HCT116 (cell line): ENCODE measurements around the gene SMIM35. TPM values are rescaled to one million over a fixed set of nuclear protein-coding genes. Genes with fewer than 3 reads are reported as not detected.

Experiments used
- ATAC-seq: fragments of 200-7000 bp; cut with Tn5 transposase; 2 replicates; pipeline ENCODE4 v1.9.1; 2020; ENCODE audit warnings: mild to moderate bottlenecking, moderate library complexity
- BruUV-seq: library from RNA; stranded (reverse); fragments of 400-500 nt; replicated peaks from 2 replicates; lab custom pipeline; 2021; lab: Mats Ljungman, UMichigan
- CTCF ChIA-PET: fragments of 300-600 bp; sonication (Branson Sonifier 250); formaldehyde crosslinking; loops from one replicate; lab custom pipeline; 2021; ENCODE audit warnings: antibody characterized with exemption; lab: Charles Lee
- POLR2A ChIA-PET: fragments of 300-600, 350-600 bp; sonication (Branson Sonifier 250); formaldehyde crosslinking; loops from one replicate; lab custom pipeline; 2021; ENCODE audit warnings: antibody characterized with exemption; lab: Charles Lee
- RAD21 ChIA-PET, 2 experiments: fragments of 300-600 bp; sonication (Branson Sonifier 250); formaldehyde crosslinking; loops; one replicate each; lab custom pipeline; 2023; ENCODE audit warnings: low total read pairs in 2 of 2; ENCODE audit not compliant: uncharacterized antibody in 2 of 2, unreplicated experiment in 2 of 2, low non-redundant PET in 1 of 2; lab: Charles Lee
- DNase-seq: peaks from one replicate; pipeline ENCODE4 v3.0.0-alpha.2; 2010; ENCODE audit warnings: low read depth, low spot score
- H2AFZ ChIP-seq: fragments of 200-600 bp; shearing (Covaris generic), sonication (generic); 2 replicates; pipeline ENCODE4 v1.6.1; 2017; ENCODE audit warnings: low read depth, mixed run types, mixed read lengths, antibody characterized with exemption, low read length; ENCODE audit not compliant: poor library complexity, severe bottlenecking
- H3K27ac ChIP-seq: 2 replicates; pipeline ENCODE4 v1.5.1; 2012; ENCODE audit warnings: low read depth, low read length
- H3K27me3 ChIP-seq: fragments of 200-600 bp; sonication (generic); 2 replicates; pipeline ENCODE4 v1.6.1; 2016; ENCODE audit warnings: mixed run types, low read length, mixed read lengths; ENCODE audit not compliant: insufficient read depth
- H3K36me3 ChIP-seq, 2 experiments: fragments of 200-500 bp in 1 of 2; fragments of 200-600 bp in 1 of 2; sonication (Bioruptor generic) in 1 of 2; sonication (generic) in 1 of 2; 2 replicates each; pipeline versions ENCODE4 v1.5.1 to v1.6.1; 2014 to 2016; ENCODE audit warnings: low read length in 2 of 2, inconsistent platforms in 1 of 2, mixed read lengths in 1 of 2, mixed run types in 1 of 2; ENCODE audit not compliant: insufficient read depth in 2 of 2, control insufficient read depth in 1 of 2
- H3K4me1 ChIP-seq, 2 experiments: fragments of 200-600 bp in 1 of 2; sonication (generic) in 1 of 2; 2 replicates each; pipeline versions ENCODE4 v1.5.1 to v1.6.1; 2012 to 2017; ENCODE audit warnings: low read length in 2 of 2, inconsistent platforms in 1 of 2, mild to moderate bottlenecking in 1 of 2, mixed read lengths in 1 of 2, mixed run types in 1 of 2, moderate library complexity in 1 of 2; ENCODE audit not compliant: insufficient read depth in 2 of 2, control insufficient read depth in 1 of 2
- H3K4me2 ChIP-seq: fragments of 200-600 bp; sonication (generic); 2 replicates; pipeline ENCODE4 v1.6.1; 2017; ENCODE audit warnings: mixed run types, low read length, mixed read lengths
- H3K4me3 ChIP-seq, 2 experiments: fragments of 200-600 bp in 1 of 2; sonication (generic) in 1 of 2; replicated peaks in 1 of 2; 2 replicates each; pipeline ENCODE4 v1.5.1; 2011 to 2016; ENCODE audit warnings: low read length in 2 of 2, control low read depth in 1 of 2, low read depth in 1 of 2, mild to moderate bottlenecking in 1 of 2, mixed read lengths in 1 of 2, mixed run types in 1 of 2
- H3K79me2 ChIP-seq: fragments of 200-600 bp; sonication (generic); 2 replicates; pipeline ENCODE4 v1.6.1; 2017; ENCODE audit warnings: mild to moderate bottlenecking, mixed run types, low read length, moderate library complexity, mixed read lengths; ENCODE audit not compliant: insufficient read depth
- H3K9ac ChIP-seq: fragments of 200-600 bp; sonication (generic); 2 replicates; pipeline ENCODE4 v1.6.1; 2016; ENCODE audit warnings: low read length, mixed read lengths
- H3K9me2 ChIP-seq: fragments of 200-600 bp; sonication (generic), shearing (Covaris generic); 2 replicates; pipeline ENCODE4 v1.6.1; 2017; ENCODE audit warnings: mixed run types, mild to moderate bottlenecking, moderate library complexity; ENCODE audit not compliant: insufficient read depth
- H3K9me3 ChIP-seq, 2 experiments: fragments of 200-500 bp in 1 of 2; fragments of 200-600 bp in 1 of 2; sonication (Bioruptor generic) in 1 of 2; sonication (generic) in 1 of 2; 2 replicates each; pipeline ENCODE4 v1.6.1; 2014 to 2017; ENCODE audit warnings: low read length in 2 of 2, mixed read lengths in 2 of 2, inconsistent platforms in 1 of 2, low read depth in 1 of 2, mild to moderate bottlenecking in 1 of 2, mixed run types in 1 of 2, moderate library complexity in 1 of 2; ENCODE audit not compliant: control insufficient read depth in 1 of 2, insufficient read depth in 1 of 2
- H4K20me1 ChIP-seq: fragments of 200-600 bp; sonication (generic), shearing (Covaris generic); 2 replicates; pipeline ENCODE4 v1.6.1; 2017; ENCODE audit warnings: mixed run types, mild to moderate bottlenecking, moderate library complexity; ENCODE audit not compliant: insufficient read depth
- EGR1 ChIP-seq: IDR thresholded peaks from 2 replicates; pipeline ENCODE4 v1.6.1; 2012; ENCODE audit warnings: low read depth
- ELF1 ChIP-seq: IDR thresholded peaks from 2 replicates; pipeline ENCODE4 v1.6.1; 2012; ENCODE audit warnings: low read depth, borderline replicate concordance
- EZH2 ChIP-seq: fragments of 200-600 bp; sonication (generic); IDR thresholded peaks from 2 replicates; pipeline ENCODE4 v1.6.1; 2017; ENCODE audit warnings: antibody characterized with exemption, mixed run types
- FOSL1 ChIP-seq: IDR thresholded peaks from 2 replicates; pipeline ENCODE4 v1.6.1; 2012; ENCODE audit warnings: low read depth
- POLR2A ChIP-seq: IDR thresholded peaks from 2 replicates; pipeline ENCODE4 v1.7.0; 2011; ENCODE audit warnings: borderline replicate concordance; ENCODE audit not compliant: insufficient read depth, insufficient read length; ENCODE audit errors: extremely low read depth
- RAD21 ChIP-seq: IDR thresholded peaks from 2 replicates; pipeline ENCODE4 v1.6.1; 2012; ENCODE audit warnings: low read depth, mild to moderate bottlenecking
- SRF ChIP-seq: IDR thresholded peaks from 2 replicates; pipeline ENCODE4 v1.6.1; 2012; ENCODE audit warnings: low read depth
- intact Hi-C: fragments of 100-400 bp; cut with micrococcal nuclease; formaldehyde crosslinking; loops from 2 replicates; pipeline ENCODE4 v1.10.0; 2022
- total RNA-seq: library from RNA; stranded (reverse); gene quantifications from one replicate; pipeline ENCODE4 v1.2.1, GENCODE V29; 2021; ENCODE audit not compliant: unreplicated experiment
- TF ChIP-seq, protein P1 (sequence below): IDR thresholded peaks from 2 replicates; pipeline ENCODE4 v1.6.1; 2012
- TF ChIP-seq, protein P2 (sequence below): IDR thresholded peaks from 2 replicates; pipeline ENCODE4 v1.6.1; 2012; ENCODE audit warnings: low read depth

Gene SMIM35
- total RNA-seq, 1 experiment from 2014 or later, result not detected

DNA sequence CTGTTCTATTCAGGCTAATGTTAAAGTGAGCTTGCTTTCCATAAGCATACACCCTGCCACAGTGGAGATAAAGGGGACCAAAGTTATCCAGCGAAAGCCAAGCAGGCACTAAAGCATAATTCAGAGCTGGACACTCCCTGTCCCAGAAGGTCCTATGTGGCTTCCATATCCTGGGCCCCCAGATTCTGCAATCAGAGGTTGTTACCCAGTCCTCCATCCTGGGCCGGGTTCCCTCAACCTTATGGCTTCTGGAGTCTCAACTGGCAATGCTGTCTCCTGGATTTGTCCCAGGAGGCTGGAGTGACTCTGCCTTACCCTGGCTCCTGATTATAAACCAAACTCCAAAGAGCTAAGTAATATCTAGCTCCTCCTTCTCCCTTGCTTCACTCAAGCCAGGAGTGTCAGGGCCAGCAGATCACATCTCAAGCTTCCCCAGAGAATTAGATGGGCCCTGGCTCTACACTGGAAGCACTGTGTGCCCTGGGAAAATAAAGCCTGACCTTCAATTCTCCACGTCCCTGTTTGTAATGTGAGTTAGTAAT is 14.0 kb upstream of the SMIM35 start:
- TF ChIP-seq POLR2A (no peak), EGR1 (no peak), FOSL1 (no peak), EZH2 (no peak), ELF1 (no peak), SRF (no peak), RAD21 (no peak)
- TF ChIP-seq, protein P1, sequence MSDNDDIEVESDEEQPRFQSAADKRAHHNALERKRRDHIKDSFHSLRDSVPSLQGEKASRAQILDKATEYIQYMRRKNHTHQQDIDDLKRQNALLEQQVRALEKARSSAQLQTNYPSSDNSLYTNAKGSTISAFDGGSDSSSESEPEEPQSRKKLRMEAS, result no peak
- TF ChIP-seq, protein P2, sequence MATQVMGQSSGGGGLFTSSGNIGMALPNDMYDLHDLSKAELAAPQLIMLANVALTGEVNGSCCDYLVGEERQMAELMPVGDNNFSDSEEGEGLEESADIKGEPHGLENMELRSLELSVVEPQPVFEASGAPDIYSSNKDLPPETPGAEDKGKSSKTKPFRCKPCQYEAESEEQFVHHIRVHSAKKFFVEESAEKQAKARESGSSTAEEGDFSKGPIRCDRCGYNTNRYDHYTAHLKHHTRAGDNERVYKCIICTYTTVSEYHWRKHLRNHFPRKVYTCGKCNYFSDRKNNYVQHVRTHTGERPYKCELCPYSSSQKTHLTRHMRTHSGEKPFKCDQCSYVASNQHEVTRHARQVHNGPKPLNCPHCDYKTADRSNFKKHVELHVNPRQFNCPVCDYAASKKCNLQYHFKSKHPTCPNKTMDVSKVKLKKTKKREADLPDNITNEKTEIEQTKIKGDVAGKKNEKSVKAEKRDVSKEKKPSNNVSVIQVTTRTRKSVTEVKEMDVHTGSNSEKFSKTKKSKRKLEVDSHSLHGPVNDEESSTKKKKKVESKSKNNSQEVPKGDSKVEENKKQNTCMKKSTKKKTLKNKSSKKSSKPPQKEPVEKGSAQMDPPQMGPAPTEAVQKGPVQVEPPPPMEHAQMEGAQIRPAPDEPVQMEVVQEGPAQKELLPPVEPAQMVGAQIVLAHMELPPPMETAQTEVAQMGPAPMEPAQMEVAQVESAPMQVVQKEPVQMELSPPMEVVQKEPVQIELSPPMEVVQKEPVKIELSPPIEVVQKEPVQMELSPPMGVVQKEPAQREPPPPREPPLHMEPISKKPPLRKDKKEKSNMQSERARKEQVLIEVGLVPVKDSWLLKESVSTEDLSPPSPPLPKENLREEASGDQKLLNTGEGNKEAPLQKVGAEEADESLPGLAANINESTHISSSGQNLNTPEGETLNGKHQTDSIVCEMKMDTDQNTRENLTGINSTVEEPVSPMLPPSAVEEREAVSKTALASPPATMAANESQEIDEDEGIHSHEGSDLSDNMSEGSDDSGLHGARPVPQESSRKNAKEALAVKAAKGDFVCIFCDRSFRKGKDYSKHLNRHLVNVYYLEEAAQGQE, result no peak
- Histone ChIP-seq H3K4me3 (no peak overlapping the region), H3K27ac (no peak overlapping the region), H3K9me3 (no peaks in the 10 kb centered on the region), H3K9ac (no peak overlapping the region), H3K9me2 (no peaks in the 10 kb centered on the region), H2AFZ (no peak overlapping the region), H4K20me1 (no peaks in the 10 kb centered on the region), H3K4me2 (no peak overlapping the region), H3K4me1 (no peaks in the 10 kb centered on the region), H3K36me3 (no peaks in the 10 kb centered on the region), H3K79me2 (no peaks in the 10 kb centered on the region), H3K27me3 (no peaks in the 10 kb centered on the region)
- DNase-seq (no peak), ATAC-seq (no peak)
- BruUV-seq, result no TSS peak
- ChIA-PET CTCF (no interaction called here), RAD21 (no interaction called here), POLR2A (no interaction called here)
- intact Hi-C loops, result no loop called here
